ENCODE data around the gene PTPRE. TPM values are rescaled to one million over a fixed set of nuclear protein-coding genes. Genes with fewer than 3 reads are reported as not detected.
A peak's percentile ranks its signal among the peaks of the same experiment; 100 is the strongest.

Gene PTPRE
- total RNA-seq, 2 experiments from 2014 or later = 19.9 to 22.3 TPM

GRCh38 chr10:127993056-127993690, 86.3 kb downstream of the PTPRE start:
- TF ChIP-seq CTCF (IDR thresholded peaks at IDR 0.05) = no peak
- Mint-ChIP-seq H3K36me3 (ENCODE audit: low read depth) (no peaks in the 10 kb centered on the region), H3K4me3 (no peak overlapping the region), H3K9me3 (no peaks in the 10 kb centered on the region), H3K27ac (peak overlapping the region; percentile 28), H3K27me3 (peaks cover 4% of the 10 kb centered on the region), H3K4me1 (ENCODE audit: low read depth) (peaks cover 40% of the 10 kb centered on the region)
- CTCF ChIA-PET = interaction anchor here (1.2 to 4.0 kb wide), 3 partner anchors 18 to 87 kb away, joined by 4 to 33 read pairs (median 14); partner anchors contain the start of gene PTPRE
- POLR2A ChIA-PET = no interaction called here
- ATAC-seq (no peak), DNase-seq (no peak)
- intact Hi-C loops (cut with micrococcal nuclease) = no loop called here

- ChIA-PET POLR2A (no interaction called here), CTCF (interaction anchor here (0.6 to 1.0 kb wide), 2 partner anchors 15 to 39 kb away, joined by 3 read pairs; no protein-coding TSS in a partner anchor)
- DNase-seq = no peak
- TF ChIP-seq CTCF (IDR thresholded peaks at IDR 0.05) = no peak
- no peaks in the 10 kb centered on the region for H3K9me3 Mint-ChIP-seq
- ATAC-seq = no peak
- H3K27me3 Mint-ChIP-seq = peaks cover 18% of the 10 kb centered on the region
- H3K36me3 Mint-ChIP-seq (ENCODE audit: low read depth) = no peaks in the 10 kb centered on the region
- intact Hi-C loops (cut with micrococcal nuclease) = no loop called here
- no peak overlapping the region for H3K27ac Mint-ChIP-seq
- H3K4me1 Mint-ChIP-seq (ENCODE audit: low read depth) = peaks cover 25% of the 10 kb centered on the region
- H3K4me3 Mint-ChIP-seq = no peak overlapping the region
Measured at GRCh38 chr10:127995939-127996338, 89.0 kb downstream of the PTPRE start.

GRCh38 chr10:127996586-127996985, 89.7 kb downstream of the PTPRE start:
- no peak for ATAC-seq
- peaks cover 20% of the 10 kb centered on the region for H3K27me3 Mint-ChIP-seq
- ChIA-PET POLR2A (no interaction called here), CTCF (interaction anchor here (0.6 to 1.0 kb wide), 2 partner anchors 14 to 38 kb away, joined by 3 read pairs; no protein-coding TSS in a partner anchor)
- H3K4me1 Mint-ChIP-seq (ENCODE audit: low read depth) = peaks cover 18% of the 10 kb centered on the region
- no peaks in the 10 kb centered on the region for H3K9me3 Mint-ChIP-seq
- no peak for DNase-seq
- no peak for TF ChIP-seq CTCF (IDR thresholded peaks at IDR 0.05)
- intact Hi-C loops (cut with micrococcal nuclease) = no loop called here
- H3K27ac Mint-ChIP-seq = no peak overlapping the region
- H3K4me3 Mint-ChIP-seq = no peak overlapping the region
- H3K36me3 Mint-ChIP-seq (ENCODE audit: low read depth) = no peaks in the 10 kb centered on the region

GRCh38 chr10:127997271-127997670, 90.4 kb downstream of the PTPRE start:
- intact Hi-C loops (cut with micrococcal nuclease) = no loop called here
- no peaks in the 10 kb centered on the region for H3K9me3 Mint-ChIP-seq
- no peak overlapping the region for H3K4me3 Mint-ChIP-seq
- TF ChIP-seq CTCF (IDR thresholded peaks at IDR 0.05) = no peak
- POLR2A ChIA-PET = no interaction called here
- H3K36me3 Mint-ChIP-seq (ENCODE audit: low read depth) = no peaks in the 10 kb centered on the region
- no peak overlapping the region for H3K27ac Mint-ChIP-seq
- ATAC-seq (no peak), DNase-seq (no peak)
- H3K27me3 Mint-ChIP-seq = peaks cover 20% of the 10 kb centered on the region
- CTCF ChIA-PET = no interaction called here
- peaks cover 11% of the 10 kb centered on the region for H3K4me1 Mint-ChIP-seq (ENCODE audit: low read depth)

GRCh38 chr10:127997937-127998336, 91.0 kb downstream of the PTPRE start:
- no peak overlapping the region for H3K4me3 Mint-ChIP-seq
- H3K27me3 Mint-ChIP-seq = peaks cover 20% of the 10 kb centered on the region
- intact Hi-C loops (cut with micrococcal nuclease) = no loop called here
- no peaks in the 10 kb centered on the region for H3K36me3 Mint-ChIP-seq (ENCODE audit: low read depth)
- POLR2A ChIA-PET = no interaction called here
- H3K9me3 Mint-ChIP-seq = no peaks in the 10 kb centered on the region
- ATAC-seq = no peak
- H3K4me1 Mint-ChIP-seq (ENCODE audit: low read depth) = peaks cover 5% of the 10 kb centered on the region
- CTCF ChIA-PET = interaction anchor here (1.1 to 1.5 kb wide), 2 partner anchors 13 to 180 kb away, joined by 3 to 7 read pairs; no protein-coding TSS in a partner anchor
- no peak for TF ChIP-seq CTCF (IDR thresholded peaks at IDR 0.05)
- no peak overlapping the region for H3K27ac Mint-ChIP-seq
- no peak for DNase-seq

Measured in activated CD8-positive, alpha-beta T cell treated with anti-CD3 and anti-CD28 coated beads for 36 hours (primary cell).